NCI-H2029 treated with DMSO at 0.1 percent for 48 hours (cell line): Measurements from ENCODE around the gene PLEKHG3.

Experiments
- DNase-seq: peaks from one replicate; lab custom pipeline; 2025; lab: John Stamatoyannopoulos, UW

PLEKHG3 gene

GRCh38 chr14:64747327-64747726, 43.1 kb downstream of the PLEKHG3 start:
- DNase-seq, result no peak

GRCh38 chr14:64748521-64748920, 44.3 kb downstream of the PLEKHG3 start:
- no peak for DNase-seq

GRCh38 chr14:64748995-64749714, 44.9 kb downstream of the PLEKHG3 start:
- DNase-seq, result no peak

GRCh38 chr14:64752909-64753308, 48.7 kb downstream of the PLEKHG3 start:
- DNase-seq, result no peak

DNA sequence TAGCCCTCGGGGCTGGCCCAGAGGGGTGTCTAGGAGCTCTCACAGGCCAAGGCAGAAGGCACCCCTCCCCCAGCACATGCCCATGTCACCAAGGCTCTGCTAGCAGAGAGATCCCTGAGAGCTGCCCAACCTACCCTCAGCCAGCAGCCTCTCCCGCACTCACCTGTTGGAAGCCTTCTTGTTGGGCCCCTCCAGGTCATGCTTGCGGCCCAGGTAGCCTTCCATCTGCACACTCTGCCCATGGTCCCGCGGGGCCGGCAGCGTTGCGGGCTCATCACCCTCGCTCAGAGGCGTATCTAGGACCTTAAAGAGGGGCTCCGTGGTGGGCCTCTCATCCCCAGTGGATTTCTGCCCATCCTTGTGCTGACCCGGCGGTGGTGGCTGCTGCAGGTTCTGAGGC, 49.1 kb downstream of the PLEKHG3 start:
- DNase-seq, result no peak

GRCh38 chr14:64753999-64754398, 49.8 kb downstream of the PLEKHG3 start:
- DNase-seq, result no peak

DNA sequence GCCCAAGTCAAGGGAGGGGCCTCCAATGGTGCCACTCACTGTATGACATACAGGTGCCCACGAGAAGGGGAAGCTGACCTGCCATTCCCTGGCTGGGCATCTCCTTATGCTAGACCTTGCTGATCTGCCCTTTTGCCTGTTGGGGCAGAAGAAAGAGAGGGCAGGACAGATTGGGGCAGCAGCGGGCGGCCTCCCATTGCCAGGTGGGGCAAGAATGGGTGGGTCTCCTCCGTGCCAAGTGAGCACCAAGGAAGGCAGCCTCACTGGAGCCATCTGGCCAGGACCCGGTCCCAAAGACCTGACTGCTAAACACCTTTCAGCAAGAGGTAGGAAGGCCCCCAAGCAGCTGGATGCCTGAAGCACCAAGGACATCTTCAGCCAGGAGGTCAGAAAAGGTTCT, 50.5 kb downstream of the PLEKHG3 start:
- DNase-seq, result no peak

- DNase-seq, result no peak
Observed at GRCh38 chr14:64755781-64756221, 51.6 kb downstream of the PLEKHG3 start.

DNA sequence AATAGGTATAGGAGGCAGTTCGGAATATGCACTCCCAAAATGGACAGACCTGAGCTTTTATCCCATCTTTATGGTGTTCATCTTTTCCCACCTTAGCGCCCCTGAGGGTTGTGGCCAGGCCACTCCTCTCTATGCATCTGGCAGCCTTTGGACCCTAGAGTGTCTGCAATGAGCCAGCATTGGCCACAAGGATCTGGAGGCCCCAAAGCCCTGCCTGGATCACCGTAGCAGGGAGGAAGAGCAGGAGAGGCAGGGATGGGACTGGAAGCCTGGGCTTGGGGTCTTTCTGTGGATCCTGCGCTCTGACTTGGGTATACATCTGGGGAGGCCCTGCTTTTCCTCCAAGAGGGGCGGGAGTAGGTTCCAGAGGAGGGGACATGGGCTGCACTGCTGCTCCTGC, 52.5 kb downstream of the PLEKHG3 start:
- DNase-seq, result no peak

GRCh38 chr14:64757601-64758000, 53.4 kb downstream of the PLEKHG3 start:
- no peak for DNase-seq

DNA sequence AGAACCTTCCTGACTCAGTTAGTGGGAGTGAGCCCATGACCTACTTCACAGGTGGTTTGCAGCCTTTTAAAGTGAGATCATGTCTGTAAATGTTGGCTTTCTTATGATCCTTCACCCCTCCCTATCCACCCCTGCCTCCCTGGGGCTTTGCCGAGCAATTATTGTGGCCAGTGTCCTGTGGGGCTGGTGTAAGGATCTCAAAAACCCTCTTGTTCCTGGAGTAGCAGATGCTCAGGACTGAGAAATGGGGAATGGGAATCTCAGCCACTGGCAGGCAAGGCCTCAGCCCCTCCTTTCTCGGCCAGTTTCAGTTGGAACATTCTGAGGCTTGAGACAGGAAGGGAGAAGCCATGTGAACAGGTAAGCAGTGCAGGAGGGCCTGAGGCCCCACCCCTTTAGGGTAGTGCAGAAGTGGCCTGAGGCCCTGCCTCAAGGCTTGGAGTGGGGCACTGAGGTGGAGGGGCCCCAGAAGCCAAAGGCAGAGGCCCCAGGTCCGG, 53.8 kb downstream of the PLEKHG3 start:
- DNase-seq, result no peak

DNA sequence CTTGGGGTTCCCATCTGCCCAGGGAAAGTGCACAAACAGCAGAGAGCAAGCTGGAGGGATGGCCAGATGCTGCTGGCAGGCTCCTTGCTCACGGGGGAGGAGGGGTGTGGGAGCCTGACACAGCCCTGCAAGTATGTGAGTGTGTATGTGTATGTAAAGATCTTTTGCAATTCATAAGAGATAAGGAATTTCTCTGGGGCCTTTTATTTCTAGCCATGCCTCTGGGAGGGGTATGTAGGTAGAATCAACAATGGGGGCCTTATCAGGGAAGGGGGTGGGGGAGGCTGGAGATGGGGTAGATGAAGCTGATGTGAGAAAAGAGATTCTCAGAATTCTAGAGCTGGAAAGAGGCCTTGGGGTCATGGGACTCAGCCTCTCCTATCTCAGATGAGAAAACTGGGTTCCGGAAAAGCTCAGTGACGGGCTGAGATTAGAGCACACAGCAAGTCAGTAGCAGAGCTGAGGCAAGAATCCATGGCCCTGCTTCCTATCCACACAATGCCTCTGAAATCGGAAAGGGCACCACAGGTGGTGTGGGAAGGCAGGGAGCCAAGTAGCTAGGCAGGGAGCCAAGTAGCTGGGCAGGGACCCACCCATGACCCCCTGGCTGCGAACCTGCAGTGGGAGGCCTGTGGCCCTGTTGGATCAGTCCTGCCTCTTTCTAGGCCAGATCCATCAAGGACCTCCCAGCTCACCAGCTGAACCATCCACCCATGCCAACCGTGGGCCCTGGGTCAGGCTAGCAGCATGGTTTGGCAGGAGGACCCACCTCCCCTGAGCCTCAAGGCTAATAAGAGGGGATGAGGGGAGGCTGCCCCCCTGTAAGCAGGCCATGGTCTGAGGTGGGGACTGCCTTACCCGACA, 54.7 kb downstream of the PLEKHG3 start:
- no peak for DNase-seq

DNA sequence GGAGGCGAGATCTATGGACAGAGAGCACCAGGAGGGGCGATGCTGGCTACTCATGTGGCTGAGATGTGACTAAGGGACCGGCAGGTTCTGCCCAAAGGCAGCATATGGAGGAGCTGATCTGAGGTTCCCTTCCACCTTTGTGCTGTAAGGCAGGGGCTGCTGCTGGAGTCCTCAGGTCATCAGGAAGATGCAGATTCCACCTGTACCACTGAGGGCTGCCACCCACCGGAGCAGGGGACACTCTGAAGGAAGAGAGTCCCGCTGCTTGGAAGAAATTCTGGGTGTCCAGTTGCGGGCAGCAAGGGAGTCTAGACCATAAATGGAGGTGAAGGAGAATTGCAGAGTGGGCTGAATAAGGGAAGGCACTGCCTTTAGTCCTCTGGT, 55.3 kb downstream of the PLEKHG3 start:
- DNase-seq, result no peak

GRCh38 chr14:64760146-64760755, 56.0 kb downstream of the PLEKHG3 start:
- no peak for DNase-seq

- no peak for DNase-seq
Observed at GRCh38 chr14:64760916-64761315, 56.7 kb downstream of the PLEKHG3 start.

DNA sequence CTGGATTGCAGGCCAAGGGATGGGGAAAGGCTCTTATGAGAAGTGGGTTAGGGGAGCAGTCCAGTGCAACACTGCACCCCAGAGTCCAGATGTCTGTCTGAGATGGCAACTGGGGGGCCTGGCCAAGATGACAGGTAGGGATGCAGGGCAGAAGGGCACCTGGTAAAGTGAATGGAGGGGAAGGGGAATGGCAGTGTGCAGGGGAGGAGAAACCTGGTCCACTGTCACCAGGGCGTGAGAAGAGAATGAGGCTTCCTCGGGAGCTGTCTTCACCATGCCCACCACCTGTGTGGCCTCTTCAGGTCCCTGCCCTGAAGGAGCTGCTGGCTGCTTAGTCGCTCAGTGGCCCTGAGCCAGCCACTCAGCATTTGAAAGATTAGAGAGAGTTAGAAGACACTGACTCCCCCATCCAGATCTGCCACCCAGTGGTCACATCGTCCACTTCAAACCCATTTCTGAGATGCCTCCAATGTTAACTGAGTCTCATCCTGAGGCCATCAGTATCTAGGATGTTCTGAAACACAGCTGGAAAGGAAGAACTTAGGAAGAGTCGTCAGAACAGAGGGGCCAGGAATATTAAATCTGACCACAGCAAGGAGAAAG, 57.3 kb downstream of the PLEKHG3 start:
- no peak for DNase-seq

- peak; percentile 52 for DNase-seq
Observed at GRCh38 chr14:64762044-64763034, 58.1 kb downstream of the PLEKHG3 start.

DNA sequence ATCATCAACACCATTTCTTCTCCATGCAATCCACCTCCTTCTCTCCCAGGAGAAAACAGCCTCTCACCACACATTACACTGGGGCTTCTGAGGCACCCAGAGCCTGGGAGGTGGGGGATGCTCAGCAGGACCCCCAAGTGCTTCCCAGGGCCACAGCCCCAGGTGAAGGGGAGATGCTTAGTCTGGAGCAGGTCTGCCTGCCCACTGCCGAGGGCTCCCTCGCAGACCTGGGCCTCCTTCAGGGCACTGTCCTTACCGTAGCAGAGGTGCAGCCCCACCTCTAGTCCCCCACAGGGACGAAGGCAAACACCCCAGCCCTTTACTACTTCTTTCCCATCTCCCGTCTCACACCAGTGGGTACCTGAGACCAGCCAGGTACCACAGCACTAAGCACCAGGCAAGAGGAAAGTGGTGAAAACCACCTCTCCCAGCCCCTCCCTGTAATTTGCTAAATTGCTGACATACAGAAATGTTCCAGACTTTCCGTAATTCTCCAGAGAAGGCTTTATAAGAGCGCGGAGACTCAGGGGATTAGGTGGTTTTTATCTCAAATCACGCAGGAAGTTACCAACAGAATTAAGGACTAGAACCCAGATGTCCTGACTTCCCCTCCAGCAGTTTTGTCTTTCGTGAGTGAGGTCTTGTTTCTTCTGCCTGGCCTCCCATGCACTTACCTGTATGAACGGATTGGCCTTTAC, 59.0 kb downstream of the PLEKHG3 start:
- no peak for DNase-seq

DNA sequence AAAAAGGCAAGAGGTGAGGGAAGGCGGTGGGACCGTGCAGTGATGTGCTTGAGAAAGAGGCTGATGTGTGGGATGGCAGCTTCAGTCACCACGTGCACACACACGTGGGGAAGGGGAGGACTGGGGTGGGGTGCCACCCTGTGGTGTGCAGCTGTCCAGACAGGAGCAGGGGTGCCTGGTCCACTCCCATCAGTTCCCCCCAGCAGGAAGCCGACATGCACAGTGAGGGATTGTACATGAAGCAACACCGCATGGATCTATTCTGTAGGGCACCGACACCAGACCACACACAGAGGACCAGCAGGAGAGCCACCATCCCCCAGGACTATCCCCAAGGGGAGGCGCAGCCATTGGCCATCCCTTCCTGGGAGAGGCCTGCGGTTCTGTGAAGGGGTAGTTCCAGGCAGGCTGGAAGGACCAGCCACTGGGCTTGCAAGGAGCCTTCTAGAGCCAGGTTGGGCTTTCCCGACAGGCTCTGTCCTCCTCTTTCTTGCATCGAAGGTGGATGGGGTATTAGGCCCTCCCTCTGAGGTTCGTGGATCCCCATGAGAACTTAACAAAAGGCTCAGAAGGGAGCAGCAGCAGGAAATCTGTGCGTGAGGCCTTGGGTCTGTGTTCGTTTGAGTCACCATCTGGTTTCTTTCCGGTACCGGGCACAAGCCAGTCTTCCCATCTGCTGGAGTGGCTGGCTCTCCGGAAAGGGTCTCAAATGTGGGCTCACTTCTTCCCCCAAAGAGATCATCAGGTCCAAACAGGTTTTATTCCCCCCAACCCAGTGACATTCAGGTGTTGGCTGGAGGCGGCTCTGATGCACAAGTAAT, 59.8 kb downstream of the PLEKHG3 start:
- no peak for DNase-seq
